Stimulated activated CD4-positive, alpha-beta T cell treated with anti-CD3 and anti-CD28 coated beads, TNF-alpha, amount 100 ng/mL, for 1 hour (primary cell): ENCODE results near the gene MAP4K4.
"Not testable (repeated sequence)": the region's sequence is repeated elsewhere in the genome, so short reads cannot be mapped to it uniquely, and the experiment has no call there.

Experiments
- DNase-seq, 3 donors: peaks; one replicate each; pipeline ENCODE4 v3.0.0-alpha.2; 2020; ENCODE audit warnings: low read depth in 3 of 3, low spot score in 1 of 3

The MAP4K4 gene

DNA sequence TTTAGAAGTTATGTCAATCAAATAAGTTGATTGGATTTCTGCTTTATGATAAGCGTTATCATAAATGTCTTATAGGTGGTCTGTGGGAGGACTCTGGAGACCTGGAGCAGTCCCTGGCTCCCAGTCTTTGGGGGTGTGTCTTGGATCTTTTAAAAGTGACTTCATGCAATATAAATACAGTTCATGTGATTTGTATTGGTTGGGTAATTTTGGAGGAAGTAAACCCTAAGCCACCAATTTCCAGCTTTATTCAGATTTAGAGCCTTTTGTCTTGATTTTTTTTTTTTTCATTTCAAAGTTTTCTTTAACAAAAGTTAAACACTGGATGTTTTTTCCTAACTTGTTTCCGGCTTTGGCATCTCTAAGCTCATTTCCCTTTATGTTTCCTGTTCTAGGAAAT, 68.8 kb downstream of the MAP4K4 start:
- DNase-seq, result no peak

DNA sequence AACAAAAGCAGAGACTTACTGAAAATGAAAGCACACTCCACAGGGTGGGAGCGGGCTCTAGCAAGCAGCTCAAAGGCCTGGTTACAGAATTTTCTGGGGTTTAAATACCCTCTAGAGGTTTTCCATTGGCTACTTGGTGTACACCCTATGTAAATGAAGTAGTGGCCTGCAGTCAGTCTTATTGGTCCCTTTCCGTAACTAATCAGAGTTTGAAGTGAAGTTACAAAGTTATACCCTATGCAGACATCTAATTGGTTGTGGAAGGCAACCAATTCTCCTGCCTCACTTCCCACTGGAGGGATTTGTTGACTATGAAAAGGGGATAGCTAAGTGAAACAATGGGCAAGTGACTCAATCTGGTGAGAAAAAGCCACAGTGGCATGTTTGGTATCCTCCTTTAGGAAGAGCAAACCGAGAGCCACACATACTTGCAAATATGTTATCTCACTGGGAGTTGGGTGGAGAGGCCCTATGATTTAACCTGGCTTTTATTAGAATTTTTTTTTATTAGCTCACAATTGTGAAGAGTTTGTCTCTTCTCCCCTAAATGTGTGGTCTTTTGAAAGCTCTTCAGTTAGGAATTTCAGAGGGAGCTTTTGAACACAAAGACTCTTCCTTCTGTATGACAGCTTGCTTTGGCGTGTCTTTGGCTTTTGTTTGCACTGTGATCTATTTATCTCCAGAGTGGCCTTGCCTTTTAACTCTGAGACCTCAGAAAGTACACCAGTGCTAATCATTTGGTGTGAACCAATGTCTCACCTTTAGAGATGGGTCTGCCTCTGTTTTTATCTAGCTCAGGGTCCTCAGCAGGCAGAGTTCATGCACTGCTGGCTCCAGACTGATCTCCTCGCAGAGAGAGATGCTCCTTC, 69.6 kb downstream of the MAP4K4 start:
- DNase-seq, result no peak

DNA sequence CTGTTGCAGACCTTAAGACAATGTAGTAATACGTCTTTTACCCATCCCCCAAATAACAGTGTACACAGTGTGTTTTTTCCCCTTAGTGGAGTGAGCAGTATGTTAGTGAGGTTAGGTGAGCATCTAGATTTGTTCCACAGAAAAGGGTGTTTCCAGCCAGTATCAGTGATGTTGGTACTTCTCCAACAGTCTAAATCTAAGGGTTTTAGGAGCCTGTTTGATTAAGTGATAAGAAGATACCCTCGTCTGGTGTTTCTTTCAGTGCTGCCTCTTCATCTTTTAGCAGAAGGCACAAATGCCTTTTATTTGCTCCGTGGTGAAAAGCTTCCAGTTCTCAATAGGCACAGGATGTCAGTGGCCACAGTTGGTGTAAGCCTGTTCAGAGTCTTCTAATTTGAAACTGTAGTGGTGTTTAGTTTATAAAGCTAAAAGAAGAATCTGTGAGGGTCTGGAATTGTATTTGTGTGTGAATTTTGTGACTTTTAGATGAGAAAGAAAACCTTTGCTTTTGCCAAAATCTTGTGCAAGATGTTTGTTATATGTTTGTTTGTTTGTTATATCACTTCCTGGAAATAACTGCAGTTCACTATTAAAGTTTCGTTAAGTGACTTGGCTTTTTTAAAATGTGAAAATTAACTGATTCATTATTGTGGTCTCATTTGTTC, 71.2 kb downstream of the MAP4K4 start:
- DNase-seq, result no peak

DNA sequence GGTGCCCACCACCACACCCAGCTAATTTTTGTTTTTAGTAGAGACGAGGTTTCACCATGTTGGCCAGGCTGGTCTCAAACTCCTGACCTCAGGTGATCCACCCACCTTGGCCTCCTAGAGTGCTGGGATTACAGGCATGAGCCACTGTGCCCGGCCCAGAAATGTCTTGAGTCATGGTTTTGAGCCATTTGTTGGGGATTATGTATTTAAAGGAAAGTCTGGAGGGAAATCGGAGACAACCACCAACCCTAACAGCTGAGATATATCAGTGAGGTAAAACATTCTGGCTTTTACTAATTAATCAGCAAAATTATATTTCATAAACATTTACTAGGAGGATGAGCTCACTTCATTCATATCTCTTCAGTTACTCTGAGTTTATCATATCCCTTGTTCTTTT, 72.2 kb downstream of the MAP4K4 start:
- DNase-seq, result not testable (repeated sequence)

DNA sequence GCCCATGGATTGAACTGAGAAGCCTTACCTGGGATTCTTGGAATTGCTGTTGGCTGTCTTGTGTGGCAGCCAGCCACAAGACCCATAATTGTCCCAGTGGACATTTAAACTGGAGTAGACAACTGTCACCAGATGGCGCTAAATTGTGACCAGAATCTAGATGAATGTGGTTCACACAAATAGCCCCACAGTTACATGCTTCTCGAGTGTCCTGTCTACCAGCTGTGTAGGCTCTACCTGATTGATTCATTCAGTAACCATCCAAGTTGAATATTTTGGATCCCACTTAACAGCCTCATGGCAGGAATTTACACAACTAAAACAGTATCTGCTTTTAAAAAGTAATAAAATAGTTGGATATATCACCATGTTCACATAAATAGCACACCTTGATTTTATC, 73.2 kb downstream of the MAP4K4 start:
- DNase-seq, result no peak

DNA sequence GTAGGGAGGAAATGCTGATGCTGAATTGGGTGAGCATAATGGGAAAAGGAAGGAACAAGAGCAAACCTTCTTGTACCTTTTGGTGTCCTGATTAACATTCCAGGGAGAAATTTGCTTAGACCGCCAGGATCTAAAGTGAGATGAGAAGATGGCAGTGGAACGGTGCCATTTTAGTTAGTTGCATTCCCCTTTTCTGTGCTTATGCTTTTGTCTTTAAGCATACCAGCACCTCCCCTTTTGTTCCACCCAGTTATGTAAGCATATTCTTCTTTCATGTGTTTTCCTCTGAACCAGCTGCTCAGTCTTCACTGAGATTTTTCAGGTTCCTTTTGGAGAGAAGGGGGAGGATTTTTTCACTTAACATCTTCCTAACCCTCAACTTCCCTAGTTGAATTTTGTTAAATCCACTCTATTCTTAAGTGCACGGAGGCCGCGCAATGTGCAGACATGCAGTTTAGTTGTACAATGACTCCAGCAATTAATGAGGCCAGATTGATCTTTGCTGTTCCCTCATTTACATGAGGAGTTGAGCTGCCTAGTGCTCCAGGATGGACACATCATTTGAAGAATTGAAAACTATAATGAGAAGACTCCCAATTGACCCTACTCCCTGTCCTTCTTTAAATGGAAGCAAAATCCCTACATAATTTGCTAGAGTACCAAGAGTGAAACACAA, 73.9 kb downstream of the MAP4K4 start:
- no peak for DNase-seq

DNA sequence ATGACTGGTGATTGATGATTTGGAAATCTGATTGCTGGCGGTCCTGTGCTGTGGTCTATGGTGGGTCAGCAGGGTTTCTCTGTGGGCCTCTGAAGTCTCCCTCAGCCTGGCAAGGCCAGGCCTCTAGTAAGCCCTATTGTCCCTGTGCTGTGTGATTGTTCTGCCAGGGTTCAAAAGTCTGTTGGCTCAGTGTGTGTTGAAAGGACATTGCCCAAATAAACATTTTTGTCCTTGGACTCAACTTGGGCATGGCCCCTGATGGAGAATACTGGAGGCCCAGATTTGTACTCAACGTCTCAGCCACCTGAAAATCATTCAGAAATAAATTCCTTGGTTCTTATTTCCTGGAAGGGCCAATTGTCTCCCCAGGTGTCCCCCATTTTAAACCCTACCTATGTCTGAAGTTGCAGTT, 74.4 kb downstream of the MAP4K4 start:
- DNase-seq, result no peak

DNA sequence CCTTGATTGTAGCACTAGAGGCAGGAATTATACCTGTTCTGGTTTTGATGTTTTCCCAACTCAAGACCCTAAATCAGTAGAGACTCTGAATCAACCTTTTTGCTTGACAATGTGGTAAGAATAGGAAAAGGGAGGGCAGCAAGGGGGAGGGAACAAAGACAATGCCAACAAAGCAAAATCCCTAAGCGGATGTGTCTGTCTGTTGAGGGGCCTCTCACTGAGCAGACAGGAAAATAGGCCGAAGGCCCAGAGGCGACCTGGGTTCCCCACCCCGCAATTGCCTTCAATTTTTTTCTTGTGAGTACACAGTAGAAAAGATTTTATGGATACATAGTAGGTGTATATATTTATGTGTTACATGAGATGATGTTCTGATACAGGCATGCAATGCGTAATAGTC, 75.6 kb downstream of the MAP4K4 start:
- DNase-seq, result no peak

DNA sequence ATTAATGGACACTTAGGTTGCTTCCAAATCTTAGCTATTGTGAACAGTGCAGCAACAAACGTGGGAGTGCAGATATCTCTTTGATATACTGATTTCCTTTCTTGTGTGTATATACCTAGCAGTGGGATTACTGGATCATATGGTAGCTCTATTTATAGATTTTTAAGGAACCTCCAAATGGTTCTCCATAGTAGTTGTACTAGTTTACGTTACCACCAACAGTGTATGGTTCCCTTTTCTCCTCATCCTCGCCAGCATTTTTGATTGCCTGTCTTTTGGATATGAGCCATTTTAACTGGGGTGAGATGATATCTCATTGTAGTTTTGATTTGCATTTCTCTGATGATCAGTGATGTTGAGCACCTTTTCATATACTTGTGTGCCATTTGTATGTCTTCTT, 76.5 kb downstream of the MAP4K4 start:
- not testable (repeated sequence) for DNase-seq

DNA sequence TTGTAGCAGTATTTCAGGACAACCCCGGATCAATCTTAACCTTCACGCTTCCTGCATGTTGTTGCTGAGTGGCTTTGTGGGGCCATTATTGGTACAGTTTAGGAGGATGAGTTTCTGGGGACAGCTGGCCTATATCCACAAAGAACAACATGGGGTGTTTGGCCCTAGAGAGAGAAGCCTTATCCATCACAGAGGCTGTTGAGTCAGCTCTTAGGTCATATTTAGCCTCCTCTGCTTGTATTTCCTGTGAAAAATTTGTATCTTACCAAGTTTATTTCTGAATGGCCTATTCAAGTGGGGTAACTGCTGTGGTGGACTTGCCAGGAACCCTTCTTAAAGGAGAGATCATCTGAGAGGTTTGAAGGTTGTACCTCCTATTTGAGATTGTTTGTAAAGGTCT, 77.6 kb downstream of the MAP4K4 start:
- DNase-seq, result no peak

DNA sequence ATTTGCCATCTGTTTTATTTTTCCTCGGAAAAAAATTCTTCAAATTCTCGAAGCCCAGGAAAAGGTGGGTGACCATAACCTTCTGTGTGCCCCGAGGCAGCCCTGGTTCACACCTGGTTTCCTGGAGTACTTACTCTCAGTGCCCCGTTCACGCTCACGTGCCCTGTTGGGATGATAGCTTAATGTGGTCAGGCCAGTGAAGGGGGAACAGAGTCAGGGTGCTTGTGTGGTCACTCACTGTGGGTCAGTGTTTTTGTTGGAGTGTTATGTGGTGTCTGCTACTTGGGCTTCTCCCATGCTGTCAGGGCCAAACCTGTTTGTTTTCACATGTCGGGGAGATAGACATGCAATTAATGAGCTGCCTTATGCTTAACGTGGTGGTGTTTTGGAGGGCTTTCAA, 78.1 kb downstream of the MAP4K4 start:
- no peak for DNase-seq

DNA sequence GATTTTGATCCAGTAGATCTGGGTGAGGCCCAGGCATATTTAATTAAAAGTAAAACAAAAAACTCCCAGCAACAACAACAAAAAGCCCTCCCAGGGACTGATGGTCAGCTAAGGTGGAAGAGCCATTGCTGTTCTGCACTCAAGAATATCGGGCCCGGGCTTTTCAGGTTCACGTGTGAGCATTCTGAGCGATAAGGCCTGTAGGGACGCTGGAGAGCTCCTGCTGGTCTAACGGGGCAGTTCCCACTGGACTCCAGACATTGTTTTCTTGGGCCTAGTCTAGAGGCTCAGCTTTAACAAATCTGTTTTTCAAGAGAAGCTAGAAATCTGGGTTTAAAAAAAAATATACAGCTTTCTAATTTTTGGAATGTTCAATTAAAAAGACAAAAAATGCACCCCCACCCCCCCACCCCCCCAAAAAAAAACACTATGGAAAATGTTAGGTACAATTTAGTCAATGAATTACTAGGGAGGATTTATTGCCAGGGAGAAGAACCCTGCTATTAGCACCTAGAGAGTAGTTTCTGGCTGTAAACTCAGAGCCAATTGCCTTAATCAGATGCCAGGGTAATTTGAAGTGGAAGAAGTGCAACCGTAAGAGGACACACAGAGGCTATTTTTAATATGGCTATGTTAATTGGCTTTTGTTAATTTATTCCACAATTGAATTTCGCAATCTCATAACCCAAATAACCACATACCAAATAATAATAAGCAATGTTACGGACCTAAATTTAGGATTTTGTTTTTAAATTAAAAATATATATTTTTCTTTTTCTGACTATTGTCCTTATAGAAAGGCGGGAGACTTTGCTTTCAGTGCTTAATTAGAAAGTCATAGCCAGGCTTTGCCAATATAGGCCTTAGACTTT, 78.9 kb downstream of the MAP4K4 start:
- DNase-seq, result no peak

DNA sequence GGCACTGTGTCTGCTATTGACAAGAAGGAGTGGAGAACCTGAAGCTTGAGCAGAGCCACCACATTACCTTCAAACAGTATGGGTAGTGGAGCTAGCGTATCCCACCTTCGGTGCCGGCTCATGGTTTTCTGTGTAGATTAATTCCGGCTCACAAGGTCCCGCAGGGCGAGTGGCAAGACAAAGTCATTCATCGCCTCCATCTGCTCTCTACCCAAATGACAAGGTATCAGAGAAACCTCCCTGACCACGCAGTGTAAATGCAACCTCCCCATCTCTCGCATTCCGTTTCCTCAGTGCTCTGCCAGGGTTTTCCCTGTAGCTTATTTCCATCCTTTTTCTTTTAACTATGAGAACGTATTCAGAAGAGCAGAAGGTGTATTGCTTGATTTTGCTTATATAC, 79.8 kb downstream of the MAP4K4 start:
- DNase-seq, result no peak

DNA sequence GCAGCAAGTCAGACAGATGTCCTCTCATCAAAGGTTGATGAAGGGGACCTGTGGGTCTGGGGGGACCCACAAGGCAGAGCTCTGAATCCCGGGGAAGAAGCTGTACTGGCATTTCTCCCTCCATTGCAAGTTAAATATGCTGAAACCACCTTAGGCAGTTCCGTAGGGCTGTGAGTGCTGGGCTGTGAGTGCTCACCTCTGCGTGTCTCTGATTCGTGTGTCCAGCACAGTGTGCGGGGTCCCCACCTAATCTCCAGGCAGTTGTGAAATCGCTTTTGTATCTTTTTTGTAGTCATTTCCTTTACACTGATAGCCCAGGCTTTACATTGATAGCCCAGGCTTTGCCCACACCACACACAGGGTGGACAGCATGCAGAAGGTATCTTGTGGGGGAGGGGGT, 80.6 kb downstream of the MAP4K4 start:
- no peak for DNase-seq

DNA sequence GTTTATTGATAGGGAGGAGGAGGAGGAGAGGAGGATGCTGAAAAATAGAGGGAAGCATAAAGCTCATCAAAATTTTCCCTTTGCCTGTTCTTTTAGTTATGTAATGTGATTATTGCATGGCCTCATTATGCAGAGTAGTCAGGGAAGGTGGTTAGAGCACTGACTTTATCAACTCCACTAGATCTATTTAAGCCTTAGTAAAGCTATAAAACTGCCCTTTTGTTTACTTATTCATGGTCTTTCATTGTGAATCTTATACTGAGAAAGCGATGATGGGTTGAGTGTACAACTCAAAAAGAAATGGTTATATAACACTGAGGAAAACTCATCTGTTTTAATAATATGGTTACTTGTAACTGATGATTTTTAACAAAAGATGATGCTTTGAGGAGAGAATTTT, 81.7 kb downstream of the MAP4K4 start:
- DNase-seq, result no peak

DNA sequence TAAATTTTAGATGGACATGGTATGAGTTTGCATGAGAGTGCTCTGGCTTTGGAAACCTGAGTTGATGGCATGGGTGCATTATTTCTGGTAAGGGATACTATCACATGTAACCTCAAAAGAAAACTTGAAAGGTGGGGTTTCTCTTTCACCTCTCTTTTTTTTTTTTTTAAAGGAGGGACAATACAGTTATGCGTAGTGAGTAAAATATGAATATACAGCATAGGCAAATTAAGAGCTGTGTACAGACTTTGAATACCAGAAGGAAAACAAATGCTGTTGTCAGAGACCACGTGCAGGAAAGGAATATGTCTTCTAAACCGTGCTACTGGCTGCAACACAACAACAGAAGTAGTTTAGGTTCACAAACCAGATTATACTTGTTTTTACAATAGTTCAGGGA, 82.1 kb downstream of the MAP4K4 start:
- DNase-seq, result no peak

DNA sequence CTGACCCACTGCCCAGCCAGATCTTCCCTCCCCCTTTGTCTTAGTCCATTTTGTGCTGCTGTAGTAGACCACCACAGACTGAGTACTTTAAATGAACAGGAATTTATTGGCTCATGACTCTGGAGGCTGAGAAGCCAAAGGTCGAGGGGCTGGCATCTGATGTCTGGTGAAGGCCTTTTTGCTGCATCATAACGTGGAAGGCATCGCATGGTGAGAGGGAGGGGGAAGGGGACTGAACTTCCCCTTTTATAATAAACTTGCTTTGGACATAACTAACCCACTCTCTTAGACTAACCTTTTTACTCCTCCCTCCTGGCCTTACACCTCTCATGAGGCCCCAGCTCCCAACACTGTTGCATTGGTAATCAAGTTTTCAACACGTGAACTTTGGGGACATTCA, 83.8 kb downstream of the MAP4K4 start:
- DNase-seq, result no peak

DNA sequence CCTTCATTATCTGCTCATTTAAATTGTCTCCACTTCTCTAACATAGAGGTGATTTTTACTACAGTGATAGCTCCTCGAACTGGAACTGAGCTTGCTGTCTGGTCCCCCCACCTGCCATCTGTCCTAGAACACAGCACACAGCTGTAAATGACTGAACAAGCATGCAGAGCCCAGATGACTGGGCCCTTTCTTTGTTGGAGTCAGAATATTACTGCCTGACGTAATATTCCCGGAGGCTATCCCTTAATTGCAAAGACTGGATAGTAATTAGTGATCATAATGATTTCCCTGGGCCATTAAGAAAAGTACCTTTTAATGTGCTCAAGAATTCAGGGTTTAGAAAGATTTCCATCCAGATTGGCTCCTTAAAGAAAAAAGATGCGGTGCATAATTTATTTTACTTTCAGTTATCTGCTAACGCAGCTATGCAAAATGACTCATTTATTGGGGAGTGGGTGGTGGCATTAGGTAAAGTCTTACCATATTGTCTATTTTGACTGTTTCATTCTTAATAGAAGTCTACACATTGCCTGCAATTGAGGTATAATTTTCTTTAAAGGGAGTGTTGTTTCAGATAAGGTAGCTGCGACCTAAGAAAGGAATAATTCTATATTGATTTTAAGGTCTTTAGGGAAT, 84.4 kb downstream of the MAP4K4 start:
- DNase-seq, result no peak

DNA sequence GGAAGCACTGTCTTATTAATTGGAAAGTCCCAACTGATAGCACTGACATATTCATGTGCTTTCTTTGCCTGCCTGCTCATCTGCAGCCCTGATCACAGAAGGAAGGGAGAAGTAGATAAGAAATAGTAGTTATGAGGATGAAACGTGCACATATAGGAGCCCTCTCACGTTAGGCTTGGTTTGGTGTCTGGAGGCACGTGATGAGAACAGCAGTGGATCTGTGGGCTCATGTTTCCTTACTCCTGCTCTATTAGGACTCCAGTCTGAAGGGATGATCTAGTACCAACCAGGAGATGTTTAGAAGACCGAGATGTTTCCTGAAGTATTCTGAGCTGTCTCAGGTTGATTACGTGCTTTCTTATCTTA, 84.9 kb downstream of the MAP4K4 start:
- no peak for DNase-seq

DNA sequence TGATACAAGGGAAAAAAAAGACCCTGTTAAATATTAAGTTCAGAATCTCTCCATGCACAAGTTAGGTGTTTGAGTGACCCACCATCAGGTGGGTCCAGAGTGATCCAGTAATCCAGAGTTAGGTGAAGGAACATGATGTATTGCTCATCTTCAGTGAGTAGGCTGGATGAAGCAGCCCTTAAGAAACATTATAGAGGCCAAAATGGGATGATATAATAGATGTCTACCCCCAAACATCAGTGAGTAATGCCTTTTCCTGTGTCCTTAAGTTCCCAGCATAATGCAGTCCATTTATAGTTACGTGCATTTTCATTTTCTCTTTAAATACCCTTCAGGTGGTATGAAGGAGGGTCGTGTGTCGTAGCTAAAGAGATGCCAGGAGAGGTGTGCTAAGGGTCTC, 89.6 kb downstream of the MAP4K4 start:
- DNase-seq, result no peak

DNA sequence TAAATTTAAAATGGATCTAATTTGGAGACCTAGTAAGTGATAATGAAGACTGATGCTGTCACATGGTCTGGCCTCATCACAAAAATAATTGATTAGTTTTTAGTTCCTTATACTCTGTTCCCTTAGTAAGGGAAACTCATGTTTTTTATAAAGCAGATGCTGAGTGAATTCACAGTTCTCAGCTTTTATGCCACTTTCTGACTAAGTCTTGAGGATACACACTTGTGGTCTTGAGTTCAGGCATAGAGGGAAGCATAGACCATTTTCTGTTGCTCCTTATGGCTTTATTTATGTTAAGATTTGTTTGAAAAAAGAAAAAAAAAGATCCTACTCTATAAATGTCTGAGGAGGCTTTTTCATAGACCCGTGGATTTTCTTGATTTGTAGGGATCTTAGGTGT, 91.1 kb downstream of the MAP4K4 start:
- DNase-seq, result no peak
